ENCODE data around the gene CIB2. TPM values are rescaled to one million over a fixed set of nuclear protein-coding genes. Genes with fewer than 3 reads are reported as not detected.

The CIB2 gene
- total RNA-seq, 1 experiment from 2014 or later, result 43.2 TPM

DNA sequence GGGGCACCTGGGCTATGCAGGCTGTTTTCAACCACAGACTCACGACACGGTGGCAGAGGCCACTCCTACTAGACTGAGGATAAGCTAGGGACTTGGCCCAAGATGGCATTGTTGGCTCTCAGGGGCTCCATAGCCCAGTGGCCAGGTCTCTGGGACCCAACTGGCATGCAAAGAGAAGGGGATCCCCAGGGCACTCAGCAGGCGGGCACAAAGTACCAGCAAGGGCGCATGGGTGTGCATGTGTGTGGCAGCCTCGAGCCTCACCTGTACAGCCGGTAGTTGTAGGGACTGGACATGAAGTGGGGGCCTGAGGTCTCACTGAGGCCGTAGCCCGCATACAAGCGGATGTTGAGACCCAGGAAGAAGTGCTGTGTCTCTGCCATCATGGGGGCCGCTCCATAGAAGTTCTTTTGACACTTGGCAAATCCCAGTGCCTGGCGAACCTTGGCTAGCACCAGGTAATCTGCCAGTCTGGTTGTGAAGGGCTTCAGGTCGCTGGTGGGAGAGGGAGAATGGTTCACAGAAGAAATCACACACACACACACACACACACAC lies 48.1 kb upstream of the CIB2 start:
- Histone ChIP-seq H2AFZ (ENCODE audit: low read length) (no peak overlapping the region), H3K79me1 (ENCODE audit: insufficient read depth, low read depth, low read length, poor library complexity, severe bottlenecking) (no peaks in the 10 kb centered on the region), H3K23ac (ENCODE audit: insufficient read length, low read depth, low read length) (no peak overlapping the region), H3K79me2 (ENCODE audit: insufficient read depth, low read length) (no peaks in the 10 kb centered on the region), H3K4me1 (ENCODE audit: insufficient read depth, low read length) (no peaks in the 10 kb centered on the region), H4K5ac (ENCODE audit: insufficient read length, low read depth, low read length) (no peak overlapping the region), H2BK12ac (ENCODE audit: insufficient read length, low read depth, low read length) (no peak overlapping the region), H3K27me3 (ENCODE audit: insufficient read depth, low read length) (no peaks in the 10 kb centered on the region), H2BK20ac (ENCODE audit: low read depth, low read length, poor library complexity, severe bottlenecking) (no peak overlapping the region), H4K8ac (replicated peaks; ENCODE audit: insufficient read length, low read depth, low read length) (no peak overlapping the region), H3K18ac (ENCODE audit: insufficient read length, low read depth, low read length) (no peak overlapping the region), H4K20me1 (ENCODE audit: control insufficient read depth, insufficient read depth, insufficient read length) (no peaks in the 10 kb centered on the region), H3K56ac (ENCODE audit: insufficient read length, low read depth, low read length) (no peak overlapping the region), H2BK15ac (ENCODE audit: low read depth, low read length) (no peak overlapping the region), H2BK5ac (ENCODE audit: insufficient read length, low read length) (no peak overlapping the region), H3K27ac (ENCODE audit: insufficient read length, low read depth, low read length) (no peak overlapping the region), H3K9ac (ENCODE audit: extremely low read depth, insufficient read length, low read length) (no peak overlapping the region), H3K4me2 (ENCODE audit: insufficient read depth, insufficient read length, low read length) (no peak overlapping the region), H3T11ph (ENCODE audit: low read length) (no peak overlapping the region), H3K23me2 (ENCODE audit: insufficient read length, low read depth, low read length, poor library complexity, severe bottlenecking) (no peaks in the 10 kb centered on the region), H3K9me3 (ENCODE audit: control insufficient read depth, low read depth, low read length) (no peaks in the 10 kb centered on the region), H4K91ac (ENCODE audit: insufficient read length, low read depth, low read length) (no peak overlapping the region), H2BK120ac (ENCODE audit: low read depth, low read length, poor library complexity, severe bottlenecking) (no peak overlapping the region), H2AK5ac (ENCODE audit: insufficient read length, low read length) (no peak overlapping the region), H3K4ac (ENCODE audit: low read depth, low read length) (no peak overlapping the region), H3K14ac (ENCODE audit: insufficient read depth, low read length) (no peak overlapping the region)
- WGBS (ENCODE audit: extremely low coverage, insufficient read length, low lambda C conversion rate), result no CpG with 5 or more reads among the region's 12 CpGs
- no peaks in the 10 kb centered on the region for H3K9me3 Mint-ChIP-seq
- H3K27ac Mint-ChIP-seq, result no peak overlapping the region
- no peaks in the 10 kb centered on the region; the same call in 1 of the 2 replicates for H3K27me3 Mint-ChIP-seq (ENCODE audit: low read depth)
- peaks cover 0 to 2% (median 0%) of the 10 kb centered on the region in 3 experiments; a peak in 1 of 7 replicates for H3K36me3 Mint-ChIP-seq (ENCODE audit: insufficient read depth in 1 of 3, low read depth in 3 of 3)
- no peak overlapping the region for H3K4me3 Mint-ChIP-seq
- DNase-seq, result no peak
- TF ChIP-seq, protein P1, sequence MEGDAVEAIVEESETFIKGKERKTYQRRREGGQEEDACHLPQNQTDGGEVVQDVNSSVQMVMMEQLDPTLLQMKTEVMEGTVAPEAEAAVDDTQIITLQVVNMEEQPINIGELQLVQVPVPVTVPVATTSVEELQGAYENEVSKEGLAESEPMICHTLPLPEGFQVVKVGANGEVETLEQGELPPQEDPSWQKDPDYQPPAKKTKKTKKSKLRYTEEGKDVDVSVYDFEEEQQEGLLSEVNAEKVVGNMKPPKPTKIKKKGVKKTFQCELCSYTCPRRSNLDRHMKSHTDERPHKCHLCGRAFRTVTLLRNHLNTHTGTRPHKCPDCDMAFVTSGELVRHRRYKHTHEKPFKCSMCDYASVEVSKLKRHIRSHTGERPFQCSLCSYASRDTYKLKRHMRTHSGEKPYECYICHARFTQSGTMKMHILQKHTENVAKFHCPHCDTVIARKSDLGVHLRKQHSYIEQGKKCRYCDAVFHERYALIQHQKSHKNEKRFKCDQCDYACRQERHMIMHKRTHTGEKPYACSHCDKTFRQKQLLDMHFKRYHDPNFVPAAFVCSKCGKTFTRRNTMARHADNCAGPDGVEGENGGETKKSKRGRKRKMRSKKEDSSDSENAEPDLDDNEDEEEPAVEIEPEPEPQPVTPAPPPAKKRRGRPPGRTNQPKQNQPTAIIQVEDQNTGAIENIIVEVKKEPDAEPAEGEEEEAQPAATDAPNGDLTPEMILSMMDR (conservative IDR thresholded peaks at IDR 0.05), result no peak
- peaks cover 2 to 3% of the 10 kb centered on the region in 2 experiments; a peak in 2 of 4 replicates for H3K4me1 Mint-ChIP-seq
